GM18526 (cell line): Measurements from ENCODE around the gene PHLDA3.

ENCODE experiments used
- POLR2A ChIP-seq: IDR thresholded peaks from 3 replicates; pipeline ENCODE4 v1.6.1; 2011; ENCODE audit not compliant: insufficient read length; ENCODE audit errors: extremely low read depth

PHLDA3 gene

GRCh38 chr1:201433609-201434008 is 35.4 kb downstream of the PHLDA3 start:
- no peak for TF ChIP-seq POLR2A

GRCh38 chr1:201430776-201431175 is 38.2 kb downstream of the PHLDA3 start:
- TF ChIP-seq POLR2A, result no peak

DNA sequence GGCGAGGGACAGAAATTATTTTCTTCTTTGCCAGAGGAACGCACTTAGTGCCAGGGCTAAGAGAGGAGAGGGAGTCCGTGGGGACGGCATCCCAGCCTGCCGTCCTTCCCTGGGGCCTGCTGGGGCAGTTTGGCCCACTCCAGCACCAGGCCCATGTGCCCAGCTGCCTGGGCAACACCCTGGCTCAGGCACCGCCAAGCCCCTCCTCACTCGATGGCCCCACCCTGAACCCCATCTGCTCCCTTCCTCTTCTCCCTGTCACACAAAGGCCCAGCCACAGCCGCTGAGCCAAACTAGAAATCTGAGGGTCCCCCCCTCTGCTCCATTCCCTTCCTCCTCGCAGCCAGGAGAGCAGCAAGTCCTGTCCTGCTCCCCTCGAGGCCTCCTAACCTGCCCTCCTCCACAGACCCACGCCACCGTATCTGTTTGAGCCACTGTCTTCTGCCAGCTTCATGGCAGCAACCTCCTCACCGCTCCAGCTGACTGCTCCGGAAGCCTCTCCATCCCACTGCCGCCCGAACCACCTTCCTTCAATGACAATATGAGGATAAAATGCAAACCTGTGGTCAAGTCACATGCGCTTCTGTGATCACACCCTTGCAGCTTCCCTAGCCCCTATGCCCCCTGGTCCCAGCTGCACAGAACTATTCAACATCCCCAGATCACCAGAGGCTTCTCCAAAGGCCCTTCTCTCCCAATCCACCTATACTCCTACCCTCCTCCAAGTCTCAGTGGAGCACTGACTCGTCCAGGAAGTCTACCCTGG is 39.1 kb downstream of the PHLDA3 start:
- TF ChIP-seq POLR2A, result no peak

DNA sequence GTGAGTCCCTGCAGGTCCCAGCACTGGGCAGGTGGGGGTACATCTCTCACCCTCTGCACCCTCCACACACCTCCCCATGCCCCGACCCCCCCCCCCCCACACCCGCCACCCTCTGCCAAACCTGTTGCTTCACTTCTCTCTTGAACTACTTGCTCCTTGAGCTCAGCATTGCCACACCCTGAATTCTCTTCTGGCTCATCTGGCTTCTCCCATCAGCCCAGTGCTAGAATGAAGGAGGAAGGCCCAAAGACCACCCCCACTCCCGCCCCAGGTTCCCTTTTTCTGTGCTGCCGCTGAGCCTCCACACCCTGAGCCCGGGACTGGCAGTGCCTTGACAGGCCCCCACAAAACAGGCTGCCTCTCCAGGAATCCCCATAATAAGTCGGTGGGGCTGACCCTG is 41.0 kb downstream of the PHLDA3 start:
- TF ChIP-seq POLR2A, result no peak

GRCh38 chr1:201426479-201427310 is 42.3 kb downstream of the PHLDA3 start:
- TF ChIP-seq POLR2A, result no peak

- TF ChIP-seq POLR2A, result no peak
Measured at GRCh38 chr1:201424146-201424545, 44.8 kb downstream of the PHLDA3 start.

DNA sequence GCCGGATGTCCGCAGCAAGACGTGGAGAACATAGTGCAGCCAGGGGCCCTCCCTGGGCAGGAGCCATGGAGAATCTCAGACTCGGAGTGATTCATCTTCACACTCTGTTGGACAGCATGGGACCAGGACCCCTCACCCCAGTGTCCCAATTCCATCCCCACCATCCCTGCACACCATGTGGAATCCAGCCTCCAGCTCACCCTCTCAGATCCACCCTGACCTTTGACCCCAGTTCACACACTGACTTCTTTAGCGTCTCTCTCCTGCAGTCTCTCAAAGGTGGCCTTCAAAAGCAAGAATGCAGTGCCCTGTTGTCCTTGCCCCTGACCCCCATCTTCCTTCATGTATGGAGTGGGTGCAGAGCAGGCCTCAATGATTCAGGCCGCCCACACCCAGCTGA is 45.3 kb downstream of the PHLDA3 start:
- no peak for TF ChIP-seq POLR2A

DNA sequence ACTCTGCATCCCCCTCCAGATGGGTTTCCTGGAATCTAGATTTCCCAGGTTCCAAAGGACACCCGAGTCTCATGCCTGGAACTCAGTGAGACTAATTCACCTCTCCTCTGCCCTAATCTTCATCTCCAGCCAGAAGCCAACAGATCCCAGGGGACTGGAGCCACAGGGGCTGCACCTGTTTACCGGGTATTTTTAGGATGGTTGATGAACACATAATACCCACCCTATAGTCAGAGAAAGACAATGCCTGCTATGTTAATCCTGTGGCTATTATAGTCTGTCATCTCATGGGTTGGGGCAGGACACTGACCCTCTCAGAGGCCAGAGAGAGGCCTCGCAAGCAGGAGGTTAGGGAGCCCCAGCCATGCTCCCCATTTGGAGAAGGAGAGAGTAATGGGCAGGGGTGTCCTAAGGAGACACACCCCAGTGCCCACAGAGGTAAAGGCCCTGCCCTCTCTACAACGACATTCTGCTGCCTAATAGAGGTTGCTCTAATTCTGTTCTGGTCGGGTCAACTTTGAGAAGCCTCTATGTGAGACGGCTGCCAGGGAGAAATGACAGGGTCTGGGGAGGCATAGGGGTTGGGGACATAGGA is 46.5 kb downstream of the PHLDA3 start:
- TF ChIP-seq POLR2A, result no peak

GRCh38 chr1:201422026-201422425 is 47.0 kb downstream of the PHLDA3 start:
- TF ChIP-seq POLR2A, result no peak

DNA sequence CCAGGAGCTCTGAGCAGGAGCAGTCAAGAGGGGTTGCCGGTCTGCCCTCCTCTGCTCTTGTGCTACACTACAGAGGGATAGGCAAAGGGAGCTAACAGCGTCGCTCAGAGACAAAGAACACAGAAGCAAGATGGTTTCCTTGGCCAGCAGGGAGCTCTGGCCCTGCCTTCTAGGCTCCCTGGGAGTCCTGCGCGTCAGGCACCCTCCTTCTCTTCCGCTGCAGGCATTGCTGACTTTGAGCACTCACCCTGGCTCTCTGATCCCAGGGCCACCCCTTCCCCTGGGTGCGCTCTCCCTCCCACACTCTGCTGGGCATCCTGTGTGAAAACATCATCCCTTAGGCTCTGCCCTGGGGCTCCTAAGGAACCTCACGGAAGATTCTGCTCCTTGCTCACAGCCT is 47.9 kb downstream of the PHLDA3 start:
- no peak for TF ChIP-seq POLR2A

DNA sequence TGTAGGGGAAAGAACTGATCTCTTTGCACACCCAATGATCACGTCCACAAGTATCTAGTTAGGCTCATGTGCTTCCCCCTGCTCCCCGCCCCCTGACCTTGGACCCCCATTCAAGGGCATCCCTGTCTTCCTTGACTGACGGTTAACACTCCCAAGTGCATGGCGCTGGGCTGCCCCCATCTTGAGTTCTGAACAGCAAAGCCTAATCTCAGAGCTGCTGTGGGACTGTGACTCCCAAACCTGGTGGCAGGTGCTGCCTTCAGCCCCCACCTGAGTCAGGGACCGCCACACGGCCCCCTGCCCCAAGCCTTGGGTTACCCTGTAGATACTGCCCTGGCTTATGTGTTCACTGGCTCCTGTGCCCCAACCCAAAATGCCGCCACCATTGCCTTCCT is 48.4 kb downstream of the PHLDA3 start:
- no peak for TF ChIP-seq POLR2A

GRCh38 chr1:201419746-201420607 is 49.0 kb downstream of the PHLDA3 start:
- TF ChIP-seq POLR2A, result no peak

GRCh38 chr1:201419256-201419655 is 49.7 kb downstream of the PHLDA3 start:
- TF ChIP-seq POLR2A, result no peak

- TF ChIP-seq POLR2A, result no peak
Measured at GRCh38 chr1:201418461-201418860, 50.5 kb downstream of the PHLDA3 start.
